ENCODE results near the gene CFAP100.

CFAP100 gene

GRCh38 chr3:126419886-126420786 lies 25.4 kb downstream of the CFAP100 start:
- in situ Hi-C loops (cut with MboI; ENCODE audit: low sequenced_read_pairs): no loop called here

- in situ Hi-C loops (cut with MboI; ENCODE audit: low sequenced_read_pairs): no loop called here
Observed at GRCh38 chr3:126421573-126422119, 26.9 kb downstream of the CFAP100 start.

GRCh38 chr3:126422121-126422520 lies 27.4 kb downstream of the CFAP100 start:
- in situ Hi-C loops (cut with MboI; ENCODE audit: low sequenced_read_pairs): no loop called here

GRCh38 chr3:126422571-126423091 lies 27.9 kb downstream of the CFAP100 start:
- in situ Hi-C loops (cut with MboI; ENCODE audit: low sequenced_read_pairs): no loop called here

- in situ Hi-C loops (cut with MboI; ENCODE audit: low sequenced_read_pairs): no loop called here
Observed at GRCh38 chr3:126423191-126424038, 28.7 kb downstream of the CFAP100 start.

- in situ Hi-C loops (cut with MboI; ENCODE audit: low sequenced_read_pairs): no loop called here
Observed at GRCh38 chr3:126424039-126424717, 29.5 kb downstream of the CFAP100 start.

- in situ Hi-C loops (cut with MboI; ENCODE audit: low sequenced_read_pairs): no loop called here
Observed at GRCh38 chr3:126424751-126425150, 30.0 kb downstream of the CFAP100 start.

GRCh38 chr3:126431103-126431534 lies 36.4 kb downstream of the CFAP100 start:
- in situ Hi-C loops (cut with MboI; ENCODE audit: low sequenced_read_pairs): no loop called here

- in situ Hi-C loops (cut with MboI; ENCODE audit: low sequenced_read_pairs): no loop called here
Observed at GRCh38 chr3:126432361-126433104, 37.8 kb downstream of the CFAP100 start.

- in situ Hi-C loops (cut with MboI; ENCODE audit: low sequenced_read_pairs): no loop called here
Observed at GRCh38 chr3:126433105-126433430, 38.4 kb downstream of the CFAP100 start.

GRCh38 chr3:126433496-126434263 lies 39.0 kb downstream of the CFAP100 start:
- in situ Hi-C loops (cut with MboI; ENCODE audit: low sequenced_read_pairs): no loop called here

GRCh38 chr3:126434264-126434590 lies 39.5 kb downstream of the CFAP100 start:
- in situ Hi-C loops (cut with MboI; ENCODE audit: low sequenced_read_pairs): no loop called here

GRCh38 chr3:126434931-126435411 lies 40.3 kb downstream of the CFAP100 start:
- in situ Hi-C loops (cut with MboI; ENCODE audit: low sequenced_read_pairs): no loop called here

GRCh38 chr3:126435456-126436315 lies 41.0 kb downstream of the CFAP100 start:
- in situ Hi-C loops (cut with MboI; ENCODE audit: low sequenced_read_pairs): no loop called here

GRCh38 chr3:126436826-126437717 lies 42.4 kb downstream of the CFAP100 start:
- in situ Hi-C loops (cut with MboI; ENCODE audit: low sequenced_read_pairs): no loop called here

GRCh38 chr3:126438186-126438585 lies 43.5 kb downstream of the CFAP100 start:
- in situ Hi-C loops (cut with MboI; ENCODE audit: low sequenced_read_pairs): no loop called here

GRCh38 chr3:126438746-126439145 lies 44.0 kb downstream of the CFAP100 start:
- in situ Hi-C loops (cut with MboI; ENCODE audit: low sequenced_read_pairs): no loop called here

All from HL-60/S4 treated with phorbol 12-myristate 13-acetate at 8.2 ng/mL for 4 days and 3 days (cell line).